ENCODE measurements around the gene DIDO1.

- no peak for TF ChIP-seq EZH2phosphoT487 (conservative IDR thresholded peaks at IDR 0.05; ENCODE audit: low read length)
- TF ChIP-seq CTCF (IDR thresholded peaks at IDR 0.05; ENCODE audit: insufficient read depth, low read length, poor library complexity, severe bottlenecking) = no peak
Observed at GRCh38 chr20:62876501-62876901, 49.8 kb downstream of the DIDO1 start.

All from SU-DHL-6 (cell line).